Transverse colon (tissue), 4 donors: ENCODE results near the gene C1orf198. TPM values are rescaled to one million over a fixed set of nuclear protein-coding genes. Genes with fewer than 3 reads are reported as not detected.

Experiments used
- DNase-seq: peaks from one replicate; pipeline ENCODE4 v3.0.0-alpha.2; 2019
- H3K27ac ChIP-seq, 4 donors: fragments of 200-600 bp; sonication (generic); 2 replicates each; pipeline ENCODE4 v1.5.1; 2016 to 2018; ENCODE audit warnings: inconsistent platforms in 4 of 4
- H3K27me3 ChIP-seq: fragments of 200-600 bp; sonication (generic); 2 replicates; pipeline ENCODE4 v1.5.1; 2017; ENCODE audit warnings: inconsistent platforms
- H3K36me3 ChIP-seq, 4 donors: fragments of 200-600 bp; sonication (generic); 2 replicates each; pipeline ENCODE4 v1.5.1; 2017 to 2019; ENCODE audit warnings: inconsistent platforms in 4 of 4
- H3K4me1 ChIP-seq, 4 donors: fragments of 200-600 bp; sonication (generic); 2 replicates each; pipeline ENCODE4 v1.5.1; 2017 to 2020; ENCODE audit warnings: inconsistent platforms in 4 of 4
- H3K4me3 ChIP-seq, 4 donors: fragments of 200-600 bp; sonication (generic); 1 replicate in 1 of 4; 2 replicates in 3 of 4; pipeline versions ENCODE4 v1.5.1 to v1.6.1; 2017 to 2019; ENCODE audit warnings: inconsistent platforms in 4 of 4
- H3K9me3 ChIP-seq, 2 donors: fragments of 200-600 bp; sonication (generic); 2 replicates each; pipeline ENCODE4 v1.5.1; 2017 to 2019; ENCODE audit warnings: inconsistent platforms in 2 of 2
- CTCF ChIP-seq, 5 experiments: fragments of 200-600 bp in 3 of 5; fragments of 450-650 bp in 2 of 5; sonication (generic) in 3 of 5; IDR thresholded peaks; 1 replicate in 2 of 5; 2 replicates in 3 of 5; pipeline ENCODE4 v1.5.1; 2016 to 2017; ENCODE audit warnings: antibody characterized with exemption in 5 of 5, inconsistent platforms in 3 of 5, mild to moderate bottlenecking in 2 of 5, moderate library complexity in 1 of 5
- EP300 ChIP-seq: sonication (generic); formaldehyde crosslinking; IDR thresholded peaks from one replicate; pipeline ENCODE4 v1.6.1; 2017; ENCODE audit warnings: antibody characterized with exemption, low read depth
- POLR2A ChIP-seq: fragments of 450-650 bp; IDR thresholded peaks from one replicate; pipeline ENCODE4 v1.6.1; 2016; ENCODE audit warnings: antibody characterized with exemption, mild to moderate bottlenecking, moderate library complexity
- POLR2AphosphoS5 ChIP-seq, 3 donors: sonication (generic); formaldehyde crosslinking; IDR thresholded peaks; one replicate each; pipeline ENCODE4 v1.6.1; 2016; ENCODE audit warnings: antibody characterized with exemption in 3 of 3
- WGBS, 2 donors: methylation state at CpG; one replicate each; pipeline ENCODE4 v1.1.5; 2018; ENCODE audit warnings: low coverage in 1 of 2; 5-methylcytosine and 5-hydroxymethylcytosine counted together
- in situ Hi-C, 4 donors: fragments of 200-750 bp; cut with MboI; loops; one replicate each; pipeline versions ENCODE4 v1.15.0 to v1.15.1; 2017; ENCODE audit warnings: low sequenced_read_pairs in 3 of 4, low pct_ligation_motif_present in 1 of 4, low pct_unique_long_range_greater_than_20kb in 1 of 4
- intact Hi-C: fragments of 100-400 bp; cut with DNase I; formaldehyde crosslinking; loops from one replicate; pipeline ENCODE4 v1.15.1; 2023; ENCODE audit warnings: low total_unique reads
- total RNA-seq, 4 donors: library from RNA; depleted of rRNA; stranded (reverse); fragments of >200 nt; gene quantifications; one replicate each; pipeline ENCODE4 v1.1.0, GENCODE V29; 2016

The C1orf198 gene
- total RNA-seq, 4 donors from 2014 or later, result 10.8 to 26.7 (median 18.2) TPM

- in situ Hi-C loops, result no loop called here
- no peak for TF ChIP-seq POLR2A
- H3K4me1 ChIP-seq, result peaks cover 0 to 6% (median 0%) of the 10 kb centered on the region in 4 donors
- no peak for DNase-seq
- 79 to 88% methylated on average over 3 to 8 of the region's 8 CpGs for WGBS, 2 donors
- no peaks in the 10 kb centered on the region for H3K9me3 ChIP-seq
- H3K4me3 ChIP-seq, result no peak overlapping the region
- intact Hi-C loops, result no loop called here
- H3K27ac ChIP-seq, result no peak overlapping the region
- no peaks in the 10 kb centered on the region for H3K27me3 ChIP-seq
- no peaks in the 10 kb centered on the region for H3K36me3 ChIP-seq
Measured at GRCh38 chr1:230875370-230875769, 7.0 kb upstream of the C1orf198 start.

GRCh38 chr1:230870916-230871315 lies 2.6 kb upstream of the C1orf198 start:
- intact Hi-C loops, result no loop called here
- no peak for DNase-seq
- in situ Hi-C loops, result no loop called here
- Histone ChIP-seq H3K27me3 (no peaks in the 10 kb centered on the region), H3K4me3 (no peak overlapping the region), H3K9me3 (no peaks in the 10 kb centered on the region), H3K36me3 (no peaks in the 10 kb centered on the region), H3K27ac (no peak overlapping the region), H3K4me1 (peaks cover 2 to 28% (median 23%) of the 10 kb centered on the region in 4 donors)
- TF ChIP-seq CTCF (IDR thresholded peaks at IDR 0.05) (no peak), POLR2AphosphoS5 (IDR thresholded peaks at IDR 0.05) (no peak), POLR2A (no peak), EP300 (no peak)
- WGBS, 2 donors, result 96 to 100% methylated on average over 1 to 4 of the region's 4 CpGs

GRCh38 chr1:230869500-230869899 lies 1.2 kb upstream of the C1orf198 start:
- no peak for DNase-seq
- H3K4me3 ChIP-seq, result no peak overlapping the region
- TF ChIP-seq CTCF (IDR thresholded peaks at IDR 0.05), result no peak
- TF ChIP-seq POLR2AphosphoS5 (IDR thresholded peaks at IDR 0.05), result peak in 1 of 3 donors; percentile 38
- TF ChIP-seq POLR2A, result no peak
- TF ChIP-seq EP300, result no peak
- H3K9me3 ChIP-seq, result no peaks in the 10 kb centered on the region
- H3K4me1 ChIP-seq, result peaks cover 5 to 30% (median 25%) of the 10 kb centered on the region in 4 donors
- no peaks in the 10 kb centered on the region for H3K36me3 ChIP-seq
- in situ Hi-C loops, result no loop called here
- intact Hi-C loops, result loop anchor here (5.0 kb wide), 1 partner anchor 38 kb away; no protein-coding TSS in a partner anchor
- H3K27me3 ChIP-seq, result no peaks in the 10 kb centered on the region
- peak overlapping the region; percentile 81 to 90 (median 86) for H3K27ac ChIP-seq
- WGBS, 2 donors, result 69 to 90% methylated on average over 4 of the region's 4 CpGs

- Histone ChIP-seq H3K36me3 (no peaks in the 10 kb centered on the region), H3K4me3 (peak overlapping the region; percentile 58 to 89 (median 79)), H3K27me3 (no peaks in the 10 kb centered on the region), H3K27ac (peak overlapping the region; percentile 81 to 90 (median 86)), H3K9me3 (no peaks in the 10 kb centered on the region), H3K4me1 (peaks cover 5 to 36% (median 28%) of the 10 kb centered on the region in 4 donors)
- in situ Hi-C loops (no loop called here), intact Hi-C loops (loop anchor here (5.0 kb wide), 1 partner anchor 38 kb away; no protein-coding TSS in a partner anchor)
- no peak for TF ChIP-seq POLR2A
- TF ChIP-seq EP300, result no peak
- TF ChIP-seq CTCF (IDR thresholded peaks at IDR 0.05), result no peak
- no peak for TF ChIP-seq POLR2AphosphoS5 (IDR thresholded peaks at IDR 0.05)
- 14% methylated on average over 32 of the region's 40 CpGs; no CpG with 5 or more reads in 1 of the 2 donors for WGBS, 2 donors
- DNase-seq, result peak; percentile 60
Measured at GRCh38 chr1:230868736-230869385, 540 bp upstream of the C1orf198 start.
